ENCODE results near the gene RAP1A. TPM values are rescaled to one million over a fixed set of nuclear protein-coding genes. Genes with fewer than 3 reads are reported as not detected.

The RAP1A gene
- polyA plus RNA-seq, 1 of the 3 experiments (the other 2 are of a cell fraction): 17.7 TPM

- WGBS (ENCODE audit: low lambda C conversion rate): 93% methylated on average over 3 of the region's 3 CpGs
- peaks cover 13% of the 10 kb centered on the region for H3F3A ChIP-seq (replicated peaks; ENCODE audit: insufficient read depth)
Measured at GRCh38 chr1:111716333-111716732, 96.7 kb downstream of the RAP1A start.

DNA sequence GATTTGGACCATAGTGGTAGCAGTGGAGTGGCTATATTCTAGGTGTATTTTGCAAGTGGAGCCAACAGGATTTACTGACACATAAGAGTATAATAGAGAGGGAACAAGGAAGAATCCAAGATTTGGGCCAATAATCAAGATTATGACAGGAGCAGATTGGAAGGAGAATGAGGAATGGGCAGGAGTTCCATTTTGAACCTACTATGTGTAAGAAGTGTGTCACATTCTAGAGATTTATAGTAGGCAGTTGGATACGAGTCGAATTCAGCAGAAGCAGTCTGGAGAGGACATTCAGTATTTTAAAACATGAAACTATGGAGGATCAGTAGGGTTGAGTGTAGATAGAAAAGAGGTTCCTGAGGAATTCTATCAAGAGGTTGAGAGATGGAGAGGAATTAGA is 97.9 kb downstream of the RAP1A start:
- Histone ChIP-seq H3K9me2 (no peaks in the 10 kb centered on the region), H3K4me1 (ENCODE audit: control insufficient read depth in 1 of 2, insufficient read depth in 2 of 2, low read depth in 1 of 2, low read length in 1 of 2) (no peaks in the 10 kb centered on the region), H4K20me1 (ENCODE audit: insufficient read depth) (no peaks in the 10 kb centered on the region), H3K9me3 (no peaks in the 10 kb centered on the region), H3F3A (replicated peaks; ENCODE audit: insufficient read depth) (peaks cover 10% of the 10 kb centered on the region), H3K9ac (no peak overlapping the region), H2AFZ (ENCODE audit: low read depth) (no peak overlapping the region), H3K27me3 (ENCODE audit: insufficient read depth) (no peaks in the 10 kb centered on the region), H3K79me2 (ENCODE audit: insufficient read depth) (no peaks in the 10 kb centered on the region), H3K4me2 (no peak overlapping the region), H3K4me3 (ENCODE audit: low read depth in 2 of 2, low read length in 1 of 2) (no peak overlapping the region), H3K27ac (ENCODE audit: low read depth in 2 of 2, low read length in 1 of 2) (no peak overlapping the region), H3K36me3 (replicated peaks in 1 of 2; ENCODE audit: control insufficient read depth in 1 of 2, insufficient read depth in 2 of 2, low read length in 1 of 2) (peaks cover 4 to 17% of the 10 kb centered on the region in 2 experiments)
- DNase-seq: no peak
- 95% methylated on average over 2 of the region's 2 CpGs for WGBS (ENCODE audit: low lambda C conversion rate)
- CTCF ChIA-PET: no interaction called here
- POLR2A ChIA-PET: interaction anchor here (1.2 kb wide), 1 partner anchor 15 kb away, joined by 3 read pairs; no protein-coding TSS in a partner anchor
- TF ChIP-seq GATA2 (CRISPR knock-in tag; IDR thresholded peaks at IDR 0.05): no peak

More at GRCh38 chr1:111716333-111716732, 96.7 kb downstream of the RAP1A start:
- Histone ChIP-seq H3K27ac (ENCODE audit: low read depth in 2 of 2, low read length in 1 of 2) (no peak overlapping the region), H3K36me3 (replicated peaks in 1 of 2; ENCODE audit: control insufficient read depth in 1 of 2, insufficient read depth in 2 of 2, low read length in 1 of 2) (peaks cover 10 to 22% of the 10 kb centered on the region in 2 experiments), H3K9me2 (no peaks in the 10 kb centered on the region), H2AFZ (ENCODE audit: low read depth) (no peak overlapping the region), H3K27me3 (ENCODE audit: insufficient read depth) (no peaks in the 10 kb centered on the region), H3K4me1 (ENCODE audit: control insufficient read depth in 1 of 2, insufficient read depth in 2 of 2, low read depth in 1 of 2, low read length in 1 of 2) (no peaks in the 10 kb centered on the region), H3K4me2 (no peak overlapping the region), H3K4me3 (ENCODE audit: low read depth in 2 of 2, low read length in 1 of 2) (no peak overlapping the region), H3K9me3 (no peaks in the 10 kb centered on the region), H4K20me1 (ENCODE audit: insufficient read depth) (no peaks in the 10 kb centered on the region), H3K9ac (no peak overlapping the region), H3K79me2 (ENCODE audit: insufficient read depth) (no peaks in the 10 kb centered on the region)
- TF ChIP-seq, protein P1, sequence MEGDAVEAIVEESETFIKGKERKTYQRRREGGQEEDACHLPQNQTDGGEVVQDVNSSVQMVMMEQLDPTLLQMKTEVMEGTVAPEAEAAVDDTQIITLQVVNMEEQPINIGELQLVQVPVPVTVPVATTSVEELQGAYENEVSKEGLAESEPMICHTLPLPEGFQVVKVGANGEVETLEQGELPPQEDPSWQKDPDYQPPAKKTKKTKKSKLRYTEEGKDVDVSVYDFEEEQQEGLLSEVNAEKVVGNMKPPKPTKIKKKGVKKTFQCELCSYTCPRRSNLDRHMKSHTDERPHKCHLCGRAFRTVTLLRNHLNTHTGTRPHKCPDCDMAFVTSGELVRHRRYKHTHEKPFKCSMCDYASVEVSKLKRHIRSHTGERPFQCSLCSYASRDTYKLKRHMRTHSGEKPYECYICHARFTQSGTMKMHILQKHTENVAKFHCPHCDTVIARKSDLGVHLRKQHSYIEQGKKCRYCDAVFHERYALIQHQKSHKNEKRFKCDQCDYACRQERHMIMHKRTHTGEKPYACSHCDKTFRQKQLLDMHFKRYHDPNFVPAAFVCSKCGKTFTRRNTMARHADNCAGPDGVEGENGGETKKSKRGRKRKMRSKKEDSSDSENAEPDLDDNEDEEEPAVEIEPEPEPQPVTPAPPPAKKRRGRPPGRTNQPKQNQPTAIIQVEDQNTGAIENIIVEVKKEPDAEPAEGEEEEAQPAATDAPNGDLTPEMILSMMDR (IDR thresholded peaks at IDR 0.05): no peak
- DNase-seq: no peak
- ChIA-PET POLR2A (no interaction called here), CTCF (interaction anchor here (0.9 to 7.7 kb wide), 8 partner anchors 12 to 114 kb away, joined by 3 to 72 read pairs (median 16); partner anchors contain the start of gene DDX20)

DNA sequence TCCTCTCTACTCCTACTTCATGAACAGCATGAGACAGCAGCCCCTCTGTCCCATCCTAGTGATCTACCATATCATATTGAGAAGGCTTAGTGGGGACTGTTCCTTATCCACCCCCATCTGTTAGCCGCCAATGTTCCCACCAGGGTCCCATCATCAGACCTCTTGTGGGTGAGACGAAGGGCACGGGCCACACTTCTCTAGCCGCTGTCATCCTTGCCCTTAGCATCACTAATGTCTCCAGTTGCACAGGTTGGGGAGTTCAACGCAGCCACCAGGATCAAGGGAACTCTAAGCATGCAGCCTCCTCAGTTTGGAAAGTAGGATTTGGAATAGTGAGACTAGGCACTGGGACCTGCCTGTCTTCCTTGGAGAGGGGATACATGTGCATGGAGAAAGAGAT is 99.5 kb downstream of the RAP1A start:
- H2AFZ ChIP-seq (ENCODE audit: low read depth): no peak overlapping the region
- ChIA-PET POLR2A (no interaction called here), CTCF (no interaction called here)
- no peaks in the 10 kb centered on the region for H4K20me1 ChIP-seq (ENCODE audit: insufficient read depth)
- no peaks in the 10 kb centered on the region for H3K9me3 ChIP-seq
- no peak overlapping the region for H3K4me3 ChIP-seq (ENCODE audit: low read depth in 2 of 2, low read length in 1 of 2)
- H3K9me2 ChIP-seq: no peaks in the 10 kb centered on the region
- 93% methylated on average over 5 of the region's 5 CpGs for WGBS (ENCODE audit: low lambda C conversion rate)
- H3K4me2 ChIP-seq: no peak overlapping the region
- H3K27ac ChIP-seq (ENCODE audit: low read depth in 2 of 2, low read length in 1 of 2): no peak overlapping the region
- TF ChIP-seq NFIC (IDR thresholded peaks at IDR 0.05; ENCODE audit: borderline replicate concordance): no peak
- no peaks in the 10 kb centered on the region for H3K27me3 ChIP-seq (ENCODE audit: insufficient read depth)
- H3K9ac ChIP-seq: no peak overlapping the region
- H3K36me3 ChIP-seq (replicated peaks in 1 of 2; ENCODE audit: control insufficient read depth in 1 of 2, insufficient read depth in 2 of 2, low read length in 1 of 2): peaks cover 4 to 13% of the 10 kb centered on the region in 2 experiments
- H3K4me1 ChIP-seq (ENCODE audit: control insufficient read depth in 1 of 2, insufficient read depth in 2 of 2, low read depth in 1 of 2, low read length in 1 of 2): no peaks in the 10 kb centered on the region
- H3K79me2 ChIP-seq (ENCODE audit: insufficient read depth): no peaks in the 10 kb centered on the region
- DNase-seq: no peak
- H3F3A ChIP-seq (replicated peaks; ENCODE audit: insufficient read depth): peaks cover 4% of the 10 kb centered on the region

GRCh38 chr1:111719674-111720132 is 100.1 kb downstream of the RAP1A start:
- no peak overlapping the region for H2AFZ ChIP-seq (ENCODE audit: low read depth)
- TF ChIP-seq TEAD4 (IDR thresholded peaks at IDR 0.05; ENCODE audit: borderline replicate concordance, insufficient read depth) (no peak), CHD2 (IDR thresholded peaks at IDR 0.05; ENCODE audit: low read length, partially characterized antibody) (no peak), FOXJ3 (CRISPR knock-in tag; IDR thresholded peaks at IDR 0.05) (no peak), JUND (IDR thresholded peaks at IDR 0.05) (no peak), GABPA (IDR thresholded peaks at IDR 0.05; ENCODE audit: low read depth) (no peak), MAX (IDR thresholded peaks at IDR 0.05; ENCODE audit: low read depth) (no peak)
- TF ChIP-seq, protein P2, sequence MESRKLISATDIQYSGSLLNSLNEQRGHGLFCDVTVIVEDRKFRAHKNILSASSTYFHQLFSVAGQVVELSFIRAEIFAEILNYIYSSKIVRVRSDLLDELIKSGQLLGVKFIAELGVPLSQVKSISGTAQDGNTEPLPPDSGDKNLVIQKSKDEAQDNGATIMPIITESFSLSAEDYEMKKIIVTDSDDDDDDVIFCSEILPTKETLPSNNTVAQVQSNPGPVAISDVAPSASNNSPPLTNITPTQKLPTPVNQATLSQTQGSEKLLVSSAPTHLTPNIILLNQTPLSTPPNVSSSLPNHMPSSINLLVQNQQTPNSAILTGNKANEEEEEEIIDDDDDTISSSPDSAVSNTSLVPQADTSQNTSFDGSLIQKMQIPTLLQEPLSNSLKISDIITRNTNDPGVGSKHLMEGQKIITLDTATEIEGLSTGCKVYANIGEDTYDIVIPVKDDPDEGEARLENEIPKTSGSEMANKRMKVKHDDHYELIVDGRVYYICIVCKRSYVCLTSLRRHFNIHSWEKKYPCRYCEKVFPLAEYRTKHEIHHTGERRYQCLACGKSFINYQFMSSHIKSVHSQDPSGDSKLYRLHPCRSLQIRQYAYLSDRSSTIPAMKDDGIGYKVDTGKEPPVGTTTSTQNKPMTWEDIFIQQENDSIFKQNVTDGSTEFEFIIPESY (IDR thresholded peaks at IDR 0.05; ENCODE audit: borderline replicate concordance, low read depth): no peak
- H4K20me1 ChIP-seq (ENCODE audit: insufficient read depth): no peaks in the 10 kb centered on the region
- no peaks in the 10 kb centered on the region for H3K27me3 ChIP-seq (ENCODE audit: insufficient read depth)
- H3F3A ChIP-seq (replicated peaks; ENCODE audit: insufficient read depth): no peaks in the 10 kb centered on the region
- ChIA-PET CTCF (no interaction called here), POLR2A (no interaction called here)
- H3K4me2 ChIP-seq: no peak overlapping the region
- H3K9me3 ChIP-seq: no peaks in the 10 kb centered on the region
- no peaks in the 10 kb centered on the region for H3K4me1 ChIP-seq (ENCODE audit: control insufficient read depth in 1 of 2, insufficient read depth in 2 of 2, low read depth in 1 of 2, low read length in 1 of 2)
- no peak overlapping the region for H3K27ac ChIP-seq (ENCODE audit: low read depth in 2 of 2, low read length in 1 of 2)
- no peak for DNase-seq
- H3K9ac ChIP-seq: no peak overlapping the region
- no peaks in the 10 kb centered on the region for H3K79me2 ChIP-seq (ENCODE audit: insufficient read depth)
- peaks cover 4 to 13% of the 10 kb centered on the region in 2 experiments for H3K36me3 ChIP-seq (replicated peaks in 1 of 2; ENCODE audit: control insufficient read depth in 1 of 2, insufficient read depth in 2 of 2, low read length in 1 of 2)
- no peak overlapping the region for H3K4me3 ChIP-seq (ENCODE audit: low read depth in 2 of 2, low read length in 1 of 2)
- WGBS (ENCODE audit: low lambda C conversion rate): 96% methylated on average over 4 of the region's 4 CpGs
- no peaks in the 10 kb centered on the region for H3K9me2 ChIP-seq
